GM19455 (cell line): ENCODE results near the gene PHACTR1.

Source experiments
- ATAC-seq: cut with Tn5 transposase; IDR thresholded peaks from one replicate; pipeline ENCODE4 v1.9.1; 2021; ENCODE audit not compliant: unreplicated experiment

PHACTR1 gene

GRCh38 chr6:12974551-12974950 lies 258.0 kb downstream of the PHACTR1 start:
- no peak for ATAC-seq

GRCh38 chr6:12976366-12976765 lies 259.8 kb downstream of the PHACTR1 start:
- no peak for ATAC-seq

- no peak for ATAC-seq
Observed at GRCh38 chr6:12977206-12977605, 260.6 kb downstream of the PHACTR1 start.

GRCh38 chr6:12977806-12978205 lies 261.2 kb downstream of the PHACTR1 start:
- ATAC-seq: no peak

GRCh38 chr6:12980741-12981140 lies 264.2 kb downstream of the PHACTR1 start:
- ATAC-seq: no peak

- no peak for ATAC-seq
Observed at GRCh38 chr6:12984776-12985175, 268.2 kb downstream of the PHACTR1 start.

GRCh38 chr6:12987783-12988182 lies 271.2 kb downstream of the PHACTR1 start:
- ATAC-seq: no peak

- no peak for ATAC-seq
Observed at GRCh38 chr6:12990162-12990561, 273.6 kb downstream of the PHACTR1 start.

GRCh38 chr6:12991435-12991834 lies 274.9 kb downstream of the PHACTR1 start:
- no peak for ATAC-seq

- no peak for ATAC-seq
Observed at GRCh38 chr6:12992770-12993169, 276.2 kb downstream of the PHACTR1 start.

GRCh38 chr6:12993283-12993898 lies 276.8 kb downstream of the PHACTR1 start:
- ATAC-seq: no peak

GRCh38 chr6:12995419-12995818 lies 278.9 kb downstream of the PHACTR1 start:
- ATAC-seq: no peak

GRCh38 chr6:13000537-13000936 lies 284.0 kb downstream of the PHACTR1 start:
- no peak for ATAC-seq

GRCh38 chr6:13001927-13002326 lies 285.4 kb downstream of the PHACTR1 start:
- ATAC-seq: no peak

- ATAC-seq: no peak
Observed at GRCh38 chr6:13004601-13005000, 288.0 kb downstream of the PHACTR1 start.

- no peak for ATAC-seq
Observed at GRCh38 chr6:13005994-13006393, 289.4 kb downstream of the PHACTR1 start.

GRCh38 chr6:13006578-13007300 lies 290.2 kb downstream of the PHACTR1 start:
- ATAC-seq: no peak

- ATAC-seq: no peak
Observed at GRCh38 chr6:13007744-13008143, 291.2 kb downstream of the PHACTR1 start.

- no peak for ATAC-seq
Observed at GRCh38 chr6:13009031-13009430, 292.5 kb downstream of the PHACTR1 start.

GRCh38 chr6:13009461-13009860 lies 292.9 kb downstream of the PHACTR1 start:
- no peak for ATAC-seq

GRCh38 chr6:13011612-13012146 lies 295.1 kb downstream of the PHACTR1 start:
- ATAC-seq: no peak

GRCh38 chr6:13012296-13012695 lies 295.7 kb downstream of the PHACTR1 start:
- no peak for ATAC-seq
